ENCODE measurements around the gene SDR9C7. TPM values are rescaled to one million over a fixed set of nuclear protein-coding genes. Genes with fewer than 3 reads are reported as not detected.

Gene SDR9C7
- total and polyA plus RNA-seq, 2 of the 8 experiments (the other 6 are each of a cell fraction or from before 2014, with no cell fraction given), result 0.11 TPM; not detected in 1

DNA sequence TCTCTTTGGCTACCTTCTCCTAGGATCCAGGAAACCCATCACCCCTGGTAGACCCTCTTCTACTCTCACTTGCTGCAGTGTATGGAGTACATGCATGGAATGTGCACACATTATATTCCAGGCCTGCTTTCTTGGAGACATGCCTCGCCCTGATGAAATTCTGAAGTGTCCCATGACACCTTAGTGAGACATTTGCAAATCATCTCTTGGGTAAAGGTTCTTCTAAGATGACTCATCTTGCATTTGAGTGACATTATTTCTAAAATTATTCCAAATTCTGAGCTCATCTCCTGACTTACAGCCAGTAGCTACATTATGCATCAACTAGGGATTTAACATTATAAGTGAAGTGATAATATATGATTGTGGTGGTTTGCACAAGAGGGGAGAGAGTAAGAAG lies 49.8 kb downstream of the SDR9C7 start:
- Histone ChIP-seq H4K5ac (ENCODE audit: insufficient read length, low read depth, low read length) (no peak overlapping the region), H2BK5ac (ENCODE audit: low read depth, low read length) (no peak overlapping the region), H3K18ac (ENCODE audit: extremely low read depth, low read length) (no peak overlapping the region), H2AK5ac (ENCODE audit: low read depth, low read length) (no peak overlapping the region), H2BK120ac (replicated peaks; ENCODE audit: low read depth, low read length) (no peak overlapping the region), H3K4me2 (ENCODE audit: insufficient read depth in 1 of 2, low read depth in 2 of 2, low read length in 2 of 2) (no peak overlapping the region), H3K9ac (replicated peaks in 1 of 4; ENCODE audit: extremely low read depth in 1 of 4, low read depth in 3 of 4, low read length in 3 of 4) (no peak overlapping the region), H3K79me2 (ENCODE audit: control insufficient read depth in 1 of 2, insufficient read depth in 2 of 2, low read length in 2 of 2) (no peaks in the 10 kb centered on the region), H2BK15ac (ENCODE audit: low read length) (no peak overlapping the region), H3K23me2 (ENCODE audit: low read depth, low read length) (no peaks in the 10 kb centered on the region), H3K4me3 (ENCODE audit: extremely low read depth in 1 of 4, insufficient read depth in 2 of 4, low read depth in 3 of 4, low read length in 4 of 4) (no peak overlapping the region), H3K79me1 (ENCODE audit: low read depth, low read length) (no peaks in the 10 kb centered on the region), H3K56ac (replicated peaks; ENCODE audit: insufficient read length, low read depth, low read length) (no peak overlapping the region), H3K27ac (ENCODE audit: low read depth, low read length) (no peak overlapping the region), H3K23ac (ENCODE audit: insufficient read length) (no peak overlapping the region), H3K9me3 (ENCODE audit: insufficient read depth in 2 of 2, low read depth in 1 of 2, low read length in 1 of 2) (peaks cover 53 to 56% of the 10 kb centered on the region in 2 experiments), H2AFZ (ENCODE audit: low read length) (no peak overlapping the region), H4K91ac (replicated peaks; ENCODE audit: insufficient read length, low read length) (no peak overlapping the region), H3K4me1 (replicated peaks in 1 of 4; ENCODE audit: control insufficient read depth in 3 of 4, insufficient read depth in 4 of 4, low read length in 3 of 4) (no peaks in the 10 kb centered on the region), H3K27me3 (replicated peaks in 1 of 4; ENCODE audit: control insufficient read depth in 3 of 4, extremely low read depth in 1 of 4, insufficient read depth in 3 of 4, low read length in 3 of 4) (no peaks in the 10 kb centered on the region), H3K36me3 (ENCODE audit: control insufficient read depth in 2 of 4, insufficient read depth in 4 of 4, low read length in 3 of 4) (no peaks in the 10 kb centered on the region; a peak in 1 of 8 replicates), H2BK12ac (ENCODE audit: low read depth, low read length) (no peak overlapping the region), H4K8ac (ENCODE audit: extremely low read depth, insufficient read depth, low read length) (no peak overlapping the region), H2BK20ac (ENCODE audit: low read length) (no peak overlapping the region), H3K14ac (ENCODE audit: insufficient read length) (no peak overlapping the region), H3K4ac (replicated peaks; ENCODE audit: insufficient read length, low read depth, low read length) (no peak overlapping the region), H4K20me1 (replicated peaks in 1 of 2; ENCODE audit: control insufficient read depth in 1 of 2, insufficient read depth in 2 of 2, low read length in 2 of 2) (no peaks in the 10 kb centered on the region)
- FAIRE-seq (no peak), DNase-seq (ENCODE audit: low read depth in 1 of 2, low spot score in 2 of 2) (no peak)
- WGBS, 2 experiments (ENCODE audit: extremely low coverage in 1 of 2, insufficient coverage in 1 of 2, insufficient read length in 1 of 2, insufficient replicate concordance in 2 of 2, low coverage in 1 of 2, low lambda C conversion rate in 2 of 2, missing lambda C conversion rate in 1 of 2), result 61% methylated on average over 1 of the region's 1 CpG; no CpG with 5 or more reads in 1 of the 2 experiments
- CTCF ChIA-PET (ENCODE audit: partially characterized antibody), result interaction anchor here (0.7 to 1.6 kb wide), 3 partner anchors 12 to 103 kb away, joined by 3 to 5 read pairs (median 3); no protein-coding TSS in a partner anchor
- no peak for TF ChIP-seq CBX5 (IDR thresholded peaks at IDR 0.05; ENCODE audit: low read depth, low read length)
- TF ChIP-seq KDM4A (IDR thresholded peaks at IDR 0.05; ENCODE audit: low read depth, low read length, severe bottlenecking), result no peak
- TF ChIP-seq FOSL1 (IDR thresholded peaks at IDR 0.05; ENCODE audit: insufficient read depth, low read depth, low read length), result no peak
- TF ChIP-seq RNF2 (IDR thresholded peaks at IDR 0.05; ENCODE audit: borderline replicate concordance, low read depth, low read length, missing control alignments, poor library complexity, severe bottlenecking), result no peak
- no peak for TF ChIP-seq SIX5 (IDR thresholded peaks at IDR 0.05; ENCODE audit: low read depth, low read length)
- TF ChIP-seq TAF7 (optimal IDR thresholded peaks at IDR 0.05; ENCODE audit: borderline replicate concordance, low read depth, low read length), result no peak
- no peak for TF ChIP-seq CEBPB (IDR thresholded peaks at IDR 0.05; ENCODE audit: low read depth, low read length)
- POLR2A ChIA-PET (ENCODE audit: partially characterized antibody), result no interaction called here

All from H1 (cell line).